Activated T-cell treated with anti-CD3 and anti-CD28 coated beads, Interleukin-2, amount 50 U/mL, for 48 hours (primary cell): Measurements from ENCODE around the gene METTL22.

Source experiments
- DNase-seq, 2 experiments: peaks; one replicate each; pipeline ENCODE4 v3.0.0-alpha.2; 2020

The METTL22 gene

GRCh38 chr16:8670014-8670560, 48.6 kb downstream of the METTL22 start:
- no peak for DNase-seq

GRCh38 chr16:8673611-8674412, 52.3 kb downstream of the METTL22 start:
- DNase-seq, result no peak

- DNase-seq, result peak; percentile 89 to 92
Measured at GRCh38 chr16:8674413-8675022, 53.0 kb downstream of the METTL22 start, which contains the start of gene ABAT. Gene ABAT (plus strand): TSS chr16:8674617. CDS start chr16:8735740, 61,123 bp downstream.

GRCh38 chr16:8675183-8676159, 54.0 kb downstream of the METTL22 start:
- peak; percentile 55 to 61 for DNase-seq

GRCh38 chr16:8676160-8676547, 54.7 kb downstream of the METTL22 start:
- DNase-seq, result no peak

GRCh38 chr16:8676737-8677375, 55.4 kb downstream of the METTL22 start:
- no peak for DNase-seq

- DNase-seq, result no peak
Measured at GRCh38 chr16:8677481-8677880, 56.0 kb downstream of the METTL22 start.

- DNase-seq, result no peak
Measured at GRCh38 chr16:8678068-8678927, 56.8 kb downstream of the METTL22 start.

GRCh38 chr16:8679151-8679550, 57.7 kb downstream of the METTL22 start:
- no peak for DNase-seq

GRCh38 chr16:8682551-8683259, 61.2 kb downstream of the METTL22 start:
- no peak for DNase-seq

GRCh38 chr16:8683640-8684039, 62.1 kb downstream of the METTL22 start:
- no peak for DNase-seq

GRCh38 chr16:8685617-8686016, 64.1 kb downstream of the METTL22 start:
- DNase-seq, result no peak

- DNase-seq, result no peak
Measured at GRCh38 chr16:8686031-8686621, 64.6 kb downstream of the METTL22 start.

- no peak for DNase-seq
Measured at GRCh38 chr16:8686879-8687278, 65.4 kb downstream of the METTL22 start.

- no peak for DNase-seq
Measured at GRCh38 chr16:8689686-8690085, 68.2 kb downstream of the METTL22 start.

- DNase-seq, result no peak
Measured at GRCh38 chr16:8691728-8692127, 70.2 kb downstream of the METTL22 start.

GRCh38 chr16:8694795-8695728, 73.6 kb downstream of the METTL22 start:
- no peak for DNase-seq

- DNase-seq, result no peak
Measured at GRCh38 chr16:8696880-8697279, 75.4 kb downstream of the METTL22 start.

- DNase-seq, result no peak
Measured at GRCh38 chr16:8697965-8698364, 76.5 kb downstream of the METTL22 start.
